ENCODE data around the gene OR10G2. TPM values are rescaled to one million over a fixed set of nuclear protein-coding genes. Genes with fewer than 3 reads are reported as not detected.

Gene OR10G2
- total RNA-seq, 4 donors from 2014 or later, result not detected

- no peak overlapping the region for H3K4me3 ChIP-seq (replicated peaks in 1 of 3)
- H3K36me3 ChIP-seq, result no peaks in the 10 kb centered on the region
- WGBS, 2 donors, result 33 to 56% methylated on average over 2 of the region's 2 CpGs
- no peaks in the 10 kb centered on the region for H3K4me1 ChIP-seq
- H3K27ac ChIP-seq, result no peak overlapping the region
- intact Hi-C loops (cut with DNase I), result no loop called here
- TF ChIP-seq CTCF (IDR thresholded peaks at IDR 0.05) (no peak), POLR2A (IDR thresholded peaks at IDR 0.05) (no peak)
- no peaks in the 10 kb centered on the region for H3K9me3 ChIP-seq
- no peak for DNase-seq
- H3K27me3 ChIP-seq, result no peaks in the 10 kb centered on the region
These were observed 36.6 kb upstream of the OR10G2 start for GRCh38 chr14:21671371-21671770.

- Histone ChIP-seq H3K4me1 (no peaks in the 10 kb centered on the region), H3K36me3 (no peaks in the 10 kb centered on the region), H3K4me3 (replicated peaks in 1 of 3) (no peak overlapping the region), H3K27ac (no peak overlapping the region), H3K27me3 (no peaks in the 10 kb centered on the region), H3K9me3 (no peaks in the 10 kb centered on the region)
- DNase-seq, result no peak
- TF ChIP-seq POLR2A (IDR thresholded peaks at IDR 0.05), result no peak
- no peak for TF ChIP-seq CTCF (IDR thresholded peaks at IDR 0.05)
- intact Hi-C loops (cut with DNase I), result no loop called here
These were observed 34.5 kb upstream of the OR10G2 start for GRCh38 chr14:21669284-21669683.

GRCh38 chr14:21668377-21668776 lies 33.6 kb upstream of the OR10G2 start:
- Histone ChIP-seq H3K36me3 (no peaks in the 10 kb centered on the region), H3K4me3 (replicated peaks in 1 of 3) (no peak overlapping the region), H3K27ac (no peak overlapping the region), H3K4me1 (no peaks in the 10 kb centered on the region), H3K27me3 (no peaks in the 10 kb centered on the region), H3K9me3 (no peaks in the 10 kb centered on the region)
- 81 to 85% methylated on average over 3 of the region's 3 CpGs for WGBS, 2 donors
- intact Hi-C loops (cut with DNase I), result no loop called here
- TF ChIP-seq POLR2A (IDR thresholded peaks at IDR 0.05), result no peak
- TF ChIP-seq CTCF (IDR thresholded peaks at IDR 0.05), result no peak
- DNase-seq, result no peak

GRCh38 chr14:21656980-21657379 lies 22.2 kb upstream of the OR10G2 start:
- TF ChIP-seq POLR2A (IDR thresholded peaks at IDR 0.05) (no peak), CTCF (IDR thresholded peaks at IDR 0.05) (no peak)
- Histone ChIP-seq H3K9me3 (no peaks in the 10 kb centered on the region), H3K4me1 (no peaks in the 10 kb centered on the region), H3K27me3 (no peaks in the 10 kb centered on the region), H3K4me3 (replicated peaks in 1 of 3) (no peak overlapping the region), H3K36me3 (no peaks in the 10 kb centered on the region), H3K27ac (no peak overlapping the region)
- DNase-seq, result no peak
- 87 to 94% methylated on average over 1 of the region's 1 CpG for WGBS, 2 donors
- intact Hi-C loops (cut with DNase I), result no loop called here

GRCh38 chr14:21654215-21654614 lies 19.5 kb upstream of the OR10G2 start:
- TF ChIP-seq POLR2A (IDR thresholded peaks at IDR 0.05), result no peak
- TF ChIP-seq CTCF (IDR thresholded peaks at IDR 0.05), result no peak
- intact Hi-C loops (cut with DNase I), result no loop called here
- no peak for DNase-seq
- H3K9me3 ChIP-seq, result no peaks in the 10 kb centered on the region
- no peaks in the 10 kb centered on the region for H3K27me3 ChIP-seq
- no peaks in the 10 kb centered on the region for H3K4me1 ChIP-seq
- H3K4me3 ChIP-seq (replicated peaks in 1 of 3), result no peak overlapping the region
- H3K27ac ChIP-seq, result no peak overlapping the region
- no peaks in the 10 kb centered on the region for H3K36me3 ChIP-seq
- 86 to 89% methylated on average over 5 of the region's 5 CpGs for WGBS, 2 donors
